K562 (cell line): ENCODE results near the gene RBPJL. TPM values are rescaled to one million over a fixed set of nuclear protein-coding genes. Genes with fewer than 3 reads are reported as not detected.
A peak's percentile ranks its signal among the peaks of the same experiment; 100 is the strongest.

ENCODE experiments used
- EP400 ChIP-seq: fragments of 450-650 bp; IDR thresholded peaks from 2 replicates; pipeline ENCODE4 v1.6.1; 2017; ENCODE audit warnings: antibody characterized with exemption, mild to moderate bottlenecking, moderate library complexity
- FOXP1 ChIP-seq: sonication (generic); formaldehyde crosslinking; IDR thresholded peaks from 2 replicates; pipeline ENCODE4 v1.8.0; 2022; ENCODE audit warnings: mild to moderate bottlenecking, missing genetic modification reagents
- GATAD2B ChIP-seq: fragments of 450-650 bp; IDR thresholded peaks from 2 replicates; pipeline ENCODE4 v1.6.1; 2017; ENCODE audit warnings: mild to moderate bottlenecking, borderline replicate concordance
- HCFC1 ChIP-seq: IDR thresholded peaks from 2 replicates; pipeline ENCODE4 v1.6.1; 2012; ENCODE audit warnings: low read depth, low read length, improper control_type of control experiment
- HDAC3 ChIP-seq: fragments of 450-650 bp; IDR thresholded peaks from 2 replicates; pipeline ENCODE4 v1.6.1; 2018; ENCODE audit warnings: borderline replicate concordance, mild to moderate bottlenecking, moderate library complexity; ENCODE audit not compliant: partially characterized antibody
- HNRNPL ChIP-seq: fragments of 200-400 bp; formaldehyde crosslinking; IDR thresholded peaks from 2 replicates; pipeline ENCODE4 v1.6.1; 2017; ENCODE audit warnings: low read depth, mild to moderate bottlenecking, low read length
- KDM5B ChIP-seq: fragments of 200-600 bp; sonication (generic); IDR thresholded peaks from 2 replicates; pipeline ENCODE4 v1.6.1; 2012; ENCODE audit warnings: low read depth, mild to moderate bottlenecking, moderate library complexity, low read length, control low read depth, inconsistent platforms; ENCODE audit not compliant: insufficient replicate concordance
- MYBL2 ChIP-seq, 2 experiments: fragments of 450-650 bp in 1 of 2; sonication (generic) in 1 of 2; formaldehyde crosslinking in 1 of 2; IDR thresholded peaks; 2 replicates each; pipeline versions ENCODE4 v1.6.1 to v1.8.1; 2017 to 2022; ENCODE audit warnings: borderline replicate concordance in 1 of 2, inconsistent platforms in 1 of 2, low read depth in 1 of 2, mild to moderate bottlenecking in 1 of 2, missing genetic modification reagents in 1 of 2, moderate library complexity in 1 of 2
- NFYB ChIP-seq: IDR thresholded peaks from 2 replicates; pipeline ENCODE4 v1.6.1; 2011; ENCODE audit warnings: mild to moderate bottlenecking, moderate library complexity; ENCODE audit not compliant: insufficient read length; ENCODE audit errors: extremely low read depth
- POLR2AphosphoS5 ChIP-seq: IDR thresholded peaks from 2 replicates; pipeline ENCODE4 v1.6.1; 2011; ENCODE audit warnings: mild to moderate bottlenecking, low read depth, low read length, moderate library complexity; ENCODE audit not compliant: control insufficient read depth, insufficient read depth
- POLR2B ChIP-seq: fragments of 450-650 bp; IDR thresholded peaks from 2 replicates; pipeline ENCODE4 v1.6.1; 2018; ENCODE audit warnings: low read depth; ENCODE audit not compliant: partially characterized antibody
- PYGO2 ChIP-seq: fragments of 450-650 bp; IDR thresholded peaks from 2 replicates; pipeline ENCODE4 v1.6.1; 2016; ENCODE audit warnings: mild to moderate bottlenecking, missing genetic modification characterization, moderate library complexity, missing compliant biosample characterization
- RFX7 ChIP-seq: fragments of 250-450 bp; sonication (Bioruptor Pico); IDR thresholded peaks from 2 replicates; pipeline ENCODE4 v1.5.1; 2021; ENCODE audit warnings: mild to moderate bottlenecking
- SMARCA4 ChIP-seq: fragments of 450-650 bp; IDR thresholded peaks from 2 replicates; pipeline ENCODE4 v1.6.1; 2016
- TARDBP ChIP-seq: fragments of 450-650 bp; IDR thresholded peaks from 2 replicates; pipeline ENCODE4 v1.6.1; 2016
- TGIF2 ChIP-seq: sonication (generic); formaldehyde crosslinking; IDR thresholded peaks from 2 replicates; pipeline ENCODE4 v1.8.1; 2022; ENCODE audit warnings: mild to moderate bottlenecking, missing genetic modification reagents, moderate library complexity
- ZHX1 ChIP-seq: fragments of 150-350 bp; conservative IDR thresholded peaks from 2 replicates; pipeline ENCODE4 v1.6.1; 2014; ENCODE audit warnings: low read length
- ZKSCAN8 ChIP-seq: fragments of 200-800 bp; sonication (Bioruptor generic); IDR thresholded peaks from 2 replicates; pipeline ENCODE4 v1.6.1; 2016; ENCODE audit warnings: missing genetic modification characterization, missing compliant biosample characterization
- polyA plus RNA-seq, 8 experiments: library from polyadenylated mRNA; depleted of rRNA in 4 of 8; stranded (reverse) in 5 of 8; unstranded in 3 of 8; fragments of >200 nt; fragmentation: Nextera tagmentation in 2 of 8; fragmentation: Illumina TruSeq in 1 of 8; extraction: Ambion mirVana in 2 of 8; extraction: Trizol in 1 of 8; gene quantifications; 2 replicates each; pipeline versions ENCODE4 v1.2.1 to v1.2.3, GENCODE V29; 2011 to 2014; ENCODE audit warnings: inconsistent platforms in 1 of 8, missing spikeins in 1 of 8
- total RNA-seq, 7 experiments: library from RNA; depleted of rRNA in 6 of 7; stranded (reverse); fragments of >200 nt in 6 of 7; fragmentation: Illumina TruSeq in 2 of 7; extraction: Trizol in 2 of 7; gene quantifications; 2 replicates each; pipeline versions ENCODE4 v1.2.1 to v1.2.3, GENCODE V29; 2011 to 2021; ENCODE audit warnings: low replicate concordance in 1 of 7
- TF ChIP-seq, protein P1 (sequence below): fragments of 250-450 bp; sonication (Bioruptor Pico); IDR thresholded peaks from 2 replicates; pipeline ENCODE4 v1.4.0; 2020; ENCODE audit warnings: mild to moderate bottlenecking, moderate library complexity, borderline replicate concordance
- TF ChIP-seq, protein P2 (sequence below), 3 experiments: IDR thresholded peaks in 2 of 3; conservative IDR thresholded peaks in 1 of 3; 2 replicates each; pipeline ENCODE4 v1.5.1; 2011 to 2012; ENCODE audit warnings: low read length in 3 of 3, mild to moderate bottlenecking in 3 of 3, control low read depth in 2 of 3, improper control_type of control experiment in 1 of 3, inconsistent platforms in 1 of 3, low read depth in 1 of 3, mixed read lengths in 1 of 3, moderate library complexity in 1 of 3; ENCODE audit not compliant: insufficient read depth in 2 of 3

The RBPJL gene
- total and polyA plus RNA-seq, 9 of the 15 experiments (the other 6 are each of a cell fraction or from before 2014, with no cell fraction given), result not detected

GRCh38 chr20:45293041-45294002 lies 13.3 kb upstream of the RBPJL start (continued):
- TF ChIP-seq ZHX1 (no peak), POLR2AphosphoS5 (no peak), HDAC3 (no peak), RFX7 (no peak), TGIF2 (no peak), FOXP1 (peak; percentile 44; the same call in 1 of the 2 replicates), KDM5B (no peak), POLR2B (no peak), HCFC1 (no peak), MYBL2 (IDR thresholded peaks at IDR 0.05; ENCODE audit: low read depth) (no peak), MYBL2 (CRISPR knock-in tag; IDR thresholded peaks at IDR 0.05; ENCODE audit: borderline replicate concordance) (no peak), NFYB (no peak), GATAD2B (no peak), SMARCA4 (0 out of 2 replicates have a peak, but pooled peaks have one; percentile 26), HNRNPL (no peak), EP400 (peak; percentile 22; the same call in 1 of the 2 replicates), ZKSCAN8 (no peak), PYGO2 (tag) (no peak), TARDBP (no peak)
- TF ChIP-seq, protein P1, sequence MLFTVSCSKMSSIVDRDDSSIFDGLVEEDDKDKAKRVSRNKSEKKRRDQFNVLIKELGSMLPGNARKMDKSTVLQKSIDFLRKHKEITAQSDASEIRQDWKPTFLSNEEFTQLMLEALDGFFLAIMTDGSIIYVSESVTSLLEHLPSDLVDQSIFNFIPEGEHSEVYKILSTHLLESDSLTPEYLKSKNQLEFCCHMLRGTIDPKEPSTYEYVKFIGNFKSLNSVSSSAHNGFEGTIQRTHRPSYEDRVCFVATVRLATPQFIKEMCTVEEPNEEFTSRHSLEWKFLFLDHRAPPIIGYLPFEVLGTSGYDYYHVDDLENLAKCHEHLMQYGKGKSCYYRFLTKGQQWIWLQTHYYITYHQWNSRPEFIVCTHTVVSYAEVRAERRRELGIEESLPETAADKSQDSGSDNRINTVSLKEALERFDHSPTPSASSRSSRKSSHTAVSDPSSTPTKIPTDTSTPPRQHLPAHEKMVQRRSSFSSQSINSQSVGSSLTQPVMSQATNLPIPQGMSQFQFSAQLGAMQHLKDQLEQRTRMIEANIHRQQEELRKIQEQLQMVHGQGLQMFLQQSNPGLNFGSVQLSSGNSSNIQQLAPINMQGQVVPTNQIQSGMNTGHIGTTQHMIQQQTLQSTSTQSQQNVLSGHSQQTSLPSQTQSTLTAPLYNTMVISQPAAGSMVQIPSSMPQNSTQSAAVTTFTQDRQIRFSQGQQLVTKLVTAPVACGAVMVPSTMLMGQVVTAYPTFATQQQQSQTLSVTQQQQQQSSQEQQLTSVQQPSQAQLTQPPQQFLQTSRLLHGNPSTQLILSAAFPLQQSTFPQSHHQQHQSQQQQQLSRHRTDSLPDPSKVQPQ (CRISPR knock-in tag), result no peak
- TF ChIP-seq, protein P2, sequence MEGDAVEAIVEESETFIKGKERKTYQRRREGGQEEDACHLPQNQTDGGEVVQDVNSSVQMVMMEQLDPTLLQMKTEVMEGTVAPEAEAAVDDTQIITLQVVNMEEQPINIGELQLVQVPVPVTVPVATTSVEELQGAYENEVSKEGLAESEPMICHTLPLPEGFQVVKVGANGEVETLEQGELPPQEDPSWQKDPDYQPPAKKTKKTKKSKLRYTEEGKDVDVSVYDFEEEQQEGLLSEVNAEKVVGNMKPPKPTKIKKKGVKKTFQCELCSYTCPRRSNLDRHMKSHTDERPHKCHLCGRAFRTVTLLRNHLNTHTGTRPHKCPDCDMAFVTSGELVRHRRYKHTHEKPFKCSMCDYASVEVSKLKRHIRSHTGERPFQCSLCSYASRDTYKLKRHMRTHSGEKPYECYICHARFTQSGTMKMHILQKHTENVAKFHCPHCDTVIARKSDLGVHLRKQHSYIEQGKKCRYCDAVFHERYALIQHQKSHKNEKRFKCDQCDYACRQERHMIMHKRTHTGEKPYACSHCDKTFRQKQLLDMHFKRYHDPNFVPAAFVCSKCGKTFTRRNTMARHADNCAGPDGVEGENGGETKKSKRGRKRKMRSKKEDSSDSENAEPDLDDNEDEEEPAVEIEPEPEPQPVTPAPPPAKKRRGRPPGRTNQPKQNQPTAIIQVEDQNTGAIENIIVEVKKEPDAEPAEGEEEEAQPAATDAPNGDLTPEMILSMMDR (IDR thresholded peaks at IDR 0.05 in 2 of 3, conservative IDR thresholded peaks at IDR 0.05 in 1 of 3; ENCODE audit: insufficient read depth in 2 of 3, low read depth in 1 of 3, low read length in 3 of 3), result peak; percentile 80 to 92 (median 86)
